SH-SY5Y (cell line): ENCODE measurements around the gene MLC1.

ENCODE experiments used
- GATA2 ChIP-seq: IDR thresholded peaks from 2 replicates; pipeline ENCODE4 v1.6.1; 2011; ENCODE audit warnings: mild to moderate bottlenecking, low read depth, low read length
- GATA3 ChIP-seq: IDR thresholded peaks from 2 replicates; pipeline ENCODE4 v1.6.1; 2011; ENCODE audit warnings: low read depth, mild to moderate bottlenecking, low read length, moderate library complexity

Gene MLC1

GRCh38 chr22:50032941-50033601, 52.2 kb downstream of the MLC1 start:
- TF ChIP-seq GATA2 (no peak), GATA3 (no peak)

GRCh38 chr22:50032109-50032871, 52.9 kb downstream of the MLC1 start:
- TF ChIP-seq GATA3: no peak
- TF ChIP-seq GATA2: no peak

GRCh38 chr22:50031189-50032091, 53.8 kb downstream of the MLC1 start:
- TF ChIP-seq GATA2 (no peak), GATA3 (no peak)

GRCh38 chr22:50030297-50031188, 54.7 kb downstream of the MLC1 start:
- TF ChIP-seq GATA2 (no peak), GATA3 (no peak)

GRCh38 chr22:50027639-50028537, 57.3 kb downstream of the MLC1 start:
- TF ChIP-seq GATA3 (no peak), GATA2 (no peak)

GRCh38 chr22:50025993-50026392, 59.2 kb downstream of the MLC1 start:
- TF ChIP-seq GATA3: no peak
- TF ChIP-seq GATA2: no peak

GRCh38 chr22:50022171-50022819, 62.9 kb downstream of the MLC1 start:
- TF ChIP-seq GATA2: no peak
- no peak for TF ChIP-seq GATA3

GRCh38 chr22:50020606-50021005, 64.6 kb downstream of the MLC1 start:
- TF ChIP-seq GATA3 (no peak), GATA2 (no peak)

GRCh38 chr22:50019316-50019715, 65.9 kb downstream of the MLC1 start:
- TF ChIP-seq GATA3 (no peak), GATA2 (no peak)

- TF ChIP-seq GATA2: no peak
- no peak for TF ChIP-seq GATA3
These were observed 66.5 kb downstream of the MLC1 start for GRCh38 chr22:50018608-50019285.

GRCh38 chr22:50017701-50018224, 67.5 kb downstream of the MLC1 start:
- TF ChIP-seq GATA2 (no peak), GATA3 (no peak)
